Measurements from ENCODE around the gene ARFGEF3.

Gene ARFGEF3

GRCh38 chr6:138370631-138371451 is 209.1 kb downstream of the ARFGEF3 start:
- Mint-ChIP-seq H3K36me3 (ENCODE audit: low read depth) (no peaks in the 10 kb centered on the region), H3K4me3 (no peak overlapping the region), H3K4me1 (ENCODE audit: low read depth) (no peaks in the 10 kb centered on the region), H3K27ac (no peak overlapping the region), H3K9me3 (no peaks in the 10 kb centered on the region), H3K27me3 (ENCODE audit: low read depth) (peaks cover 30% of the 10 kb centered on the region)

GRCh38 chr6:138371452-138371711 is 209.6 kb downstream of the ARFGEF3 start:
- Mint-ChIP-seq H3K27me3 (ENCODE audit: low read depth) (peaks cover 30% of the 10 kb centered on the region), H3K36me3 (ENCODE audit: low read depth) (no peaks in the 10 kb centered on the region), H3K27ac (no peak overlapping the region), H3K4me1 (ENCODE audit: low read depth) (no peaks in the 10 kb centered on the region), H3K9me3 (no peaks in the 10 kb centered on the region), H3K4me3 (no peak overlapping the region)

GRCh38 chr6:138371720-138372119 is 210.0 kb downstream of the ARFGEF3 start:
- Mint-ChIP-seq H3K9me3 (no peaks in the 10 kb centered on the region), H3K27ac (no peak overlapping the region), H3K4me1 (ENCODE audit: low read depth) (no peaks in the 10 kb centered on the region), H3K27me3 (ENCODE audit: low read depth) (peaks cover 30% of the 10 kb centered on the region), H3K36me3 (ENCODE audit: low read depth) (no peaks in the 10 kb centered on the region), H3K4me3 (no peak overlapping the region)

GRCh38 chr6:138372711-138373463 is 211.1 kb downstream of the ARFGEF3 start:
- Mint-ChIP-seq H3K27me3 (ENCODE audit: low read depth) (peaks cover 18% of the 10 kb centered on the region), H3K36me3 (ENCODE audit: low read depth) (no peaks in the 10 kb centered on the region), H3K4me1 (ENCODE audit: low read depth) (no peaks in the 10 kb centered on the region), H3K9me3 (no peaks in the 10 kb centered on the region), H3K27ac (no peak overlapping the region), H3K4me3 (no peak overlapping the region)

GRCh38 chr6:138374230-138374629 is 212.5 kb downstream of the ARFGEF3 start:
- Mint-ChIP-seq H3K4me1 (ENCODE audit: low read depth) (no peaks in the 10 kb centered on the region), H3K9me3 (no peaks in the 10 kb centered on the region), H3K36me3 (ENCODE audit: low read depth) (no peaks in the 10 kb centered on the region), H3K4me3 (no peak overlapping the region), H3K27ac (no peak overlapping the region), H3K27me3 (ENCODE audit: low read depth) (peaks cover 19% of the 10 kb centered on the region)

GRCh38 chr6:138374815-138375214 is 213.1 kb downstream of the ARFGEF3 start:
- Mint-ChIP-seq H3K4me3 (no peak overlapping the region), H3K4me1 (ENCODE audit: low read depth) (no peaks in the 10 kb centered on the region), H3K27me3 (ENCODE audit: low read depth) (peaks cover 19% of the 10 kb centered on the region), H3K9me3 (no peaks in the 10 kb centered on the region), H3K27ac (no peak overlapping the region), H3K36me3 (ENCODE audit: low read depth) (no peaks in the 10 kb centered on the region)

GRCh38 chr6:138377042-138377441 is 215.3 kb downstream of the ARFGEF3 start:
- Mint-ChIP-seq H3K9me3 (no peaks in the 10 kb centered on the region), H3K36me3 (ENCODE audit: low read depth) (no peaks in the 10 kb centered on the region), H3K27me3 (ENCODE audit: low read depth) (peaks cover 8% of the 10 kb centered on the region)

GRCh38 chr6:138377844-138378243 is 216.1 kb downstream of the ARFGEF3 start, which contains the start of gene SMIM28:
Gene SMIM28, plus strand, starts transcription at chr6:138377905. Its CDS starts 168 bp downstream, at chr6:138378073.
- no peaks in the 10 kb centered on the region for H3K36me3 Mint-ChIP-seq (ENCODE audit: low read depth)
- H3K4me3 Mint-ChIP-seq = no peak within 1 kb of the TSS

More at GRCh38 chr6:138377042-138377441, 215.3 kb downstream of the ARFGEF3 start:
- no peaks in the 10 kb centered on the region for H3K4me1 Mint-ChIP-seq (ENCODE audit: low read depth)
- H3K4me3 Mint-ChIP-seq = no peak overlapping the region
- no peak overlapping the region for H3K27ac Mint-ChIP-seq

GRCh38 chr6:138378463-138378862 is 216.7 kb downstream of the ARFGEF3 start:
- H3K4me1 Mint-ChIP-seq (ENCODE audit: low read depth) = no peaks in the 10 kb centered on the region
- peaks cover 8% of the 10 kb centered on the region for H3K27me3 Mint-ChIP-seq (ENCODE audit: low read depth)
- no peak overlapping the region for H3K27ac Mint-ChIP-seq
- H3K4me3 Mint-ChIP-seq = no peak overlapping the region
- H3K36me3 Mint-ChIP-seq (ENCODE audit: low read depth) = no peaks in the 10 kb centered on the region
- no peaks in the 10 kb centered on the region for H3K9me3 Mint-ChIP-seq

More at GRCh38 chr6:138377844-138378243, 216.1 kb downstream of the ARFGEF3 start, which contains the start of gene SMIM28:
- Mint-ChIP-seq H3K27me3 (ENCODE audit: low read depth) (peaks cover 8% of the 10 kb centered on the region), H3K27ac (no peak within 1 kb of the TSS), H3K4me1 (ENCODE audit: low read depth) (no peaks in the 10 kb centered on the region), H3K9me3 (no peaks in the 10 kb centered on the region)

GRCh38 chr6:138382498-138383265 is 220.9 kb downstream of the ARFGEF3 start:
- no peaks in the 10 kb centered on the region for H3K4me1 Mint-ChIP-seq (ENCODE audit: low read depth)
- peaks cover 3% of the 10 kb centered on the region for H3K27me3 Mint-ChIP-seq (ENCODE audit: low read depth)
- no peaks in the 10 kb centered on the region for H3K36me3 Mint-ChIP-seq (ENCODE audit: low read depth)
- H3K4me3 Mint-ChIP-seq = no peak overlapping the region
- H3K27ac Mint-ChIP-seq = no peak overlapping the region
- H3K9me3 Mint-ChIP-seq = no peaks in the 10 kb centered on the region

GRCh38 chr6:138383776-138384175 is 222.0 kb downstream of the ARFGEF3 start:
- H3K4me1 Mint-ChIP-seq (ENCODE audit: low read depth) = no peaks in the 10 kb centered on the region
- H3K36me3 Mint-ChIP-seq (ENCODE audit: low read depth) = no peaks in the 10 kb centered on the region
- H3K27ac Mint-ChIP-seq = no peak overlapping the region
- no peak overlapping the region for H3K4me3 Mint-ChIP-seq
- peaks cover 4% of the 10 kb centered on the region for H3K27me3 Mint-ChIP-seq (ENCODE audit: low read depth)
- no peaks in the 10 kb centered on the region for H3K9me3 Mint-ChIP-seq

- H3K36me3 Mint-ChIP-seq (ENCODE audit: low read depth) = no peaks in the 10 kb centered on the region
- peaks cover 2% of the 10 kb centered on the region for H3K4me1 Mint-ChIP-seq (ENCODE audit: low read depth)
- no peaks in the 10 kb centered on the region for H3K9me3 Mint-ChIP-seq
These were observed 225.2 kb downstream of the ARFGEF3 start for GRCh38 chr6:138386897-138387296.

GRCh38 chr6:138387577-138388368 is 226.0 kb downstream of the ARFGEF3 start:
- Mint-ChIP-seq H3K27me3 (ENCODE audit: low read depth) (peaks cover 20% of the 10 kb centered on the region), H3K9me3 (no peaks in the 10 kb centered on the region), H3K4me1 (ENCODE audit: low read depth) (peaks cover 2% of the 10 kb centered on the region), H3K27ac (no peak overlapping the region), H3K36me3 (ENCODE audit: low read depth) (no peaks in the 10 kb centered on the region), H3K4me3 (no peak overlapping the region)

More at GRCh38 chr6:138386897-138387296, 225.2 kb downstream of the ARFGEF3 start:
- no peak overlapping the region for H3K27ac Mint-ChIP-seq
- no peak overlapping the region for H3K4me3 Mint-ChIP-seq
- peaks cover 20% of the 10 kb centered on the region for H3K27me3 Mint-ChIP-seq (ENCODE audit: low read depth)

GRCh38 chr6:138389551-138389950 is 227.8 kb downstream of the ARFGEF3 start:
- H3K9me3 Mint-ChIP-seq = no peaks in the 10 kb centered on the region
- H3K27ac Mint-ChIP-seq = no peak overlapping the region
- peaks cover 5% of the 10 kb centered on the region for H3K4me1 Mint-ChIP-seq (ENCODE audit: low read depth)
- H3K27me3 Mint-ChIP-seq (ENCODE audit: low read depth) = peaks cover 20% of the 10 kb centered on the region
- H3K36me3 Mint-ChIP-seq (ENCODE audit: low read depth) = no peaks in the 10 kb centered on the region
- H3K4me3 Mint-ChIP-seq = no peak overlapping the region
